GM21526 (cell line): ENCODE results near the gene GNL1.
"Not testable (repeated sequence)": the region's sequence is repeated elsewhere in the genome, so short reads cannot be mapped to it uniquely, and the experiment has no call there.

Experiments used
- ATAC-seq: cut with Tn5 transposase; IDR thresholded peaks from one replicate; pipeline ENCODE4 v1.9.1; 2021; ENCODE audit warnings: moderate library complexity; ENCODE audit not compliant: unreplicated experiment, low FRiP score

Gene GNL1, protein sequence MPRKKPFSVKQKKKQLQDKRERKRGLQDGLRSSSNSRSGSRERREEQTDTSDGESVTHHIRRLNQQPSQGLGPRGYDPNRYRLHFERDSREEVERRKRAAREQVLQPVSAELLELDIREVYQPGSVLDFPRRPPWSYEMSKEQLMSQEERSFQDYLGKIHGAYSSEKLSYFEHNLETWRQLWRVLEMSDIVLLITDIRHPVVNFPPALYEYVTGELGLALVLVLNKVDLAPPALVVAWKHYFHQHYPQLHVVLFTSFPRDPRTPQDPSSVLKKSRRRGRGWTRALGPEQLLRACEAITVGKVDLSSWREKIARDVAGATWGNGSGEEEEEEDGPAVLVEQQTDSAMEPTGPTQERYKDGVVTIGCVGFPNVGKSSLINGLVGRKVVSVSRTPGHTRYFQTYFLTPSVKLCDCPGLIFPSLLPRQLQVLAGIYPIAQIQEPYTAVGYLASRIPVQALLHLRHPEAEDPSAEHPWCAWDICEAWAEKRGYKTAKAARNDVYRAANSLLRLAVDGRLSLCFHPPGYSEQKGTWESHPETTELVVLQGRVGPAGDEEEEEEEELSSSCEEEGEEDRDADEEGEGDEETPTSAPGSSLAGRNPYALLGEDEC

GRCh38 chr6:30556066-30556905, at the start of gene GNL1:
GNL1 (minus strand) TSS chr6:30556489; CDS start chr6:30556203, 286 bp downstream.
- ATAC-seq = peak; percentile 76

GRCh38 chr6:30603961-30604360, 47.7 kb upstream of the GNL1 start:
- ATAC-seq = no peak

- no peak for ATAC-seq
Measured at GRCh38 chr6:30601815-30602641, 45.7 kb upstream of the GNL1 start.

- no peak for ATAC-seq
Measured at GRCh38 chr6:30601436-30601814, 45.1 kb upstream of the GNL1 start.

DNA sequence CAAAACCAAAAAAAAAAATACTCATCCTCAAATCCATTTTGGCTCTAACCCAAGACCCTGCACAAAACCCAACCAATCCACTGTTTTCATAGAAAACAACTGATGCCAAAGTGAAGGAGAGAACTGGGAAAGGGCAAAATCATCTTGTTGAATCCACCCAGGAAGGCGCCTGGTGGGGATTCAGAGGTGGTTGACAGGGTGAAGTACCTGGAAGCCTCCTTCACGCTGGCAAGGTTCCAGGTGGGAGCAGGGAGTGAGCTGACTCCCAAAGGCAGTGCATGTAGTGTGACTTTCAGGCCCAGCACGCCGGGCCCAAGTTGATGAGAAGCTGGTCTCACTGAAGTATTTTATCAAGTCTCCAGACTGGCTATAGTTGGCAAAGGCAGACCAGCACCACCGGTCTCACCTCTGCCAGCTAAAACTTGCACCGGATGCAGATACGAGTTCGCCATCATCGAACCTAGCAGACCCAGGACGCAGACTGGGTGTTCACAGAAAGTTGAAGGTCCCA, 44.2 kb upstream of the GNL1 start:
- no peak for ATAC-seq

GRCh38 chr6:30599625-30600324, 43.5 kb upstream of the GNL1 start:
- no peak for ATAC-seq

DNA sequence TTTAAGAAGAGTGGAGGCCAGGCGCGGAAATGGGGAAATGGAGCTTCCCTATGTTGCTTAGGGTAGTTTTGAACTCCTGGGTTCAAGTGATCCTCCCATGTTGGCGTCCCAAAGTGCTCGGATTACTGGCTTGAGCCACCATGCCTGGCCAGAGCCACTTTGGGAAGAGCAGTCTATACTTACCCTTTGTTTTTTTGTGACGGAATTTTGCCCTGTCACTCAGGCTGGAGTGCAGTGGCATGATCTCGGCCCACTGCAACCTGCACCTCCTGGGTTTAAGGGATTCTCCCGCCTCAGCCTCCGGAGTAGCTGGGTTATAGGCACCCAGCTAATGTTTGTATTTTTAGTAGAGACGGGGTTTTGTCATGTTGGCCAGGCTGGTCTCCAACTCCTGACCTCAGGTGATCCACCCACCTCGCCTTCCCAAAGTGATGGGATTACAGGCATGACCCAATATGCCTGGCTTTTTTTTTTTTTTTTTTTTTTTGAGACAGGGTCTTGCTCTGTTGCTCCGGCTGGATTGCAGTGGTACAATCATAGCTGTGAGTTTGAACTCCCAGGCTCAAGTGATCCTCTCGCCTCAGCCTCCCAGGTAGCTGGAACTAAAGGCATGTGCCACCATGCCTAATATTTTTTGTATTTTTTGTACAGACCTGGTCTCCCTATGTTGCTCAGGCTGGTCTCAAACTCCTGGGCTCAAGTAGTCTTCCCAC, 42.8 kb upstream of the GNL1 start:
- no peak for ATAC-seq

- ATAC-seq = not testable (repeated sequence)
Measured at GRCh38 chr6:30597315-30598144, 41.2 kb upstream of the GNL1 start.

DNA sequence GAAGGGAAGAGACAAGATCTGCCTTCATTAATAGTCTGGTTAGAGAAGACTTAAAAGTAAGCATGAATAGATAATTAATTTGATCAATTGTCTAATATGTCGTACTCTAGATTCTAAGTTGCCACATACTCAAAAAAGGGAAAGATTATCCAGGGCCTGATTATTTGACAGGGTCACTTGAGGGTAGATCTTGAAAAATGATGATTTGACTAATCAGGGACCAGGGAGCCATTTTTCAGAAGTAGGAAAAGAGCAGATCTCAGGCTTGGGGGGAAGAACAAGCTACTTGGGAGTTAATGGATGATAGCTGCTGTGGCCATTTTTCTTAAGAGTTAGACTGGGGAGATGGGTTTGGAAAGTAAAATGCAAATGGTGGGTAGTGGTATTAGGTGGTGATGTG, 36.0 kb upstream of the GNL1 start:
- no peak for ATAC-seq

GRCh38 chr6:30591008-30591407, 34.7 kb upstream of the GNL1 start:
- ATAC-seq = no peak

- no peak for ATAC-seq
Measured at GRCh38 chr6:30590509-30590908, 34.2 kb upstream of the GNL1 start.

DNA sequence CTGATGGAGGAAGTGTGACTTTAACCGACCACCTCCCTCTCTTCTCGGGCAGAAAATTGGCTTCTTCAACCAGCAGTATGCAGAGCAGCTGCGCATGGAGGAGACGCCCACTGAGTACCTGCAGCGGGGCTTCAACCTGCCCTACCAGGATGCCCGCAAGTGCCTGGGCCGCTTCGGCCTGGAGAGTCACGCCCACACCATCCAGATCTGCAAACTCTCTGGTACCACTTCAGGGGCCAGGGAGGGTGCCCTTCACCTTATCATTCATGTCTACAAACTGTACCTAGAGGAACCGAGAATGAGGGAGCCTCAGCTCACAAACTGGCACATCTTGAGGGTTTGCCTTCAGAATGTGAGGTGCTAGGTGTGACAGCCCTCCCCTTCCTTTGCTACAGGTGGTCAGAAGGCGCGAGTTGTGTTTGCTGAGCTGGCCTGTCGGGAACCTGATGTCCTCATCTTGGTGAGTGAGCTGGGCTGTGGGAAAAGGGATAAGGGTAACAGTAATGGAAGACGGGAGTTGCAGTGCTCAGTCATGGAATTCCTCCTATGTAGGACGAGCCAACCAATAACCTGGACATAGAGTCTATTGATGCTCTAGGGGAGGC, 33.6 kb upstream of the GNL1 start:
- no peak for ATAC-seq

GRCh38 chr6:30583921-30584320, 27.6 kb upstream of the GNL1 start:
- ATAC-seq = no peak

DNA sequence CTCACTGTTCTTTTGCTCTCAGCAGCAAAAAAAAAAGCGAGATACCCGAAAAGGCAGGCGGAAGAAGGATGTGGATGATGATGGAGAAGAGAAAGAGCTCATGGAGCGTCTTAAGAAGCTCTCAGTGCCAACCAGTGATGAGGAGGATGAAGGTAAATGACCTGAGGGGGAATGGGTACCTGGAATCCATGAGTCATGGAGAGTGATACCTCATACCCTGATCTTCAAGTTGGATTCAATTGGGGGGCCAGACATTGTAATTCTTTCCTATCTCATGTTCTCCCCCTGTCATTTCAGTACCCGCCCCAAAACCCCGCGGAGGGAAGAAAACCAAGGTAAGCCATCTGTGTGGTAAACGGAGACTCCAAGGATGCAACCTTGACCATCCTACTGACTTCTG, 21.8 kb upstream of the GNL1 start:
- no peak for ATAC-seq

GRCh38 chr6:30573113-30573512, 16.8 kb upstream of the GNL1 start:
- ATAC-seq = no peak

GRCh38 chr6:30572148-30572547, 15.9 kb upstream of the GNL1 start:
- ATAC-seq = no peak

GRCh38 chr6:30571762-30572082, 15.4 kb upstream of the GNL1 start:
- no peak for ATAC-seq
